Renal cortical epithelial cell (primary cell): ENCODE results near the gene PDCD1LG2. TPM values are rescaled to one million over a fixed set of nuclear protein-coding genes. Genes with fewer than 3 reads are reported as not detected.

ENCODE experiments used
- DNase-seq: peaks from one replicate; pipeline ENCODE4 v3.0.0-alpha.2; 2011; ENCODE audit warnings: low read depth
- total RNA-seq: library from RNA; depleted of rRNA; stranded (reverse); fragments of >200 nt; gene quantifications from 2 replicates; pipeline ENCODE4 v1.2.3, GENCODE V29; 2014

PDCD1LG2 gene
- total RNA-seq, 1 donor from 2014 or later = 1.9 TPM

DNA sequence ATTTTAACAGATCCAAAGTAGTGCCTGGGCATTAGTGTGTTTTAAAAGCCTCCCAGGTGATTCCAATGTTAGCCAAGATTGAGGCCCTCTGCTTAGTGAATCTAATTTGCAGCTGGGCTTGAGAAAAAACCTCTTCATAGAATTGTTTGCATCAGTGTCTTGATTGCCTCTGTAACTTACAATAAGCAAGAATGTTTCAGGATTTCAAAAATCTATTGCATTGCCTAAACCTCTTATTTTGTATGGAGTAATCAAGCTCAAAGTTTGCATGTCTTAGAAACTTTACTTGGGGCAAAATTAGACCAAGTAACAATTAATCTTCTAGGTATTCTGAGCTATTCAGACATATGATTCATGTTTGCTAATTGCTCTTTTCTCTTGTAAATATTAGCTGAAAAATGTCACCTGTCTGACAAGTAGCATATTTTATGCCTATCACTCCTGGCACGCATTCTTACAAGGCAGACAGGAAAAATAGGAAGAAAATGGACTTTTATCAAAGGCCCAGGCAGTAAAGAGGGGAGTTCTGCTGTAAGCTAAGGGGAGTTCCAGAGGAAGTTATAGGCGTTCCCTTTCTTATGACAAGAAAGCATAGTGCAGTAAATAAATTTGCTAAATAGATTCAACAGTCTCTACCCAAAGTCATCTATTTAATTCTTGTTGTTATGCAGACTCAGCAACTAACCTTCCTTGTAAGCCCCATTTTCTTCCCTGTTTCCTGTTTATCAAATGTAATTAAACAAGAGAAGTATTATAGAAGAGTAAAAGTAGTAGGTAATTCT lies 21.0 kb downstream of the PDCD1LG2 start:
- no peak for DNase-seq

DNA sequence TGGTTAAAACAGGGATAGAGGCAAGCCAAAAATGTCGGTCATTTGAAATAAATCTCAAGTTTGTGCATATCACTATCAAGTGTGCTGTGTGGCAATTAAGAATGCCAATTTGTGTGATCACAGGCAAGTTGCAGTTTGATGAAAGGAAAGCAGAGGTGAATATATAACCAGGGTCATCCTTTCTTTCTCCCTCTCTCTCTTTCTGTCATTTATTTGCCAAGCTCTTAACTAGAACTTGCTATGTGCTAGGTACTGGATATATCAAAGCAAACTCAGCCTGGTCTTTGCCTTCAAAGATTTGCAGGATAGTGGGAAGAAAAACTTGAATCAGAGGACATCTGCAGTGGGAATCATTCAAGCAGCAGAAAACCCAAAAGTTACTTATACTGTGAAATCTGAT lies 22.0 kb downstream of the PDCD1LG2 start:
- peak; percentile 72 for DNase-seq

DNA sequence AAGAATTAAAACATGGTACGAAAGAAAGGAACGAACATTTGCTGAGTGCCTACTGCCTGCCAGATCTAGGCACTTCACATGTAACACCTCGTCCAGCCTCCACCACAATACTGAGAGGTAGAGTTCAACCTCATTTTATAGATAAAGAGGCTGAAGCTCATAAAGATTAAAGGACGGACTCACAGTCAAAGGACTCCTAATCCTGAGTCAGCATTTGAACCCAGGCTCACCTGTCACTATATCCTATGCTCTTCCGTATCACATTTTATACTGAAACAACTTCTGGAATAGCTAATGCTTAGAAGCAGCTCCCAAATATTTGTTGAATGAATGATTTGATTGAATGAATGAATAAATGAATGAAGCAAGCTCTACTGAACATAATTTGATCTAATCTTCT lies 22.5 kb downstream of the PDCD1LG2 start:
- no peak for DNase-seq

DNA sequence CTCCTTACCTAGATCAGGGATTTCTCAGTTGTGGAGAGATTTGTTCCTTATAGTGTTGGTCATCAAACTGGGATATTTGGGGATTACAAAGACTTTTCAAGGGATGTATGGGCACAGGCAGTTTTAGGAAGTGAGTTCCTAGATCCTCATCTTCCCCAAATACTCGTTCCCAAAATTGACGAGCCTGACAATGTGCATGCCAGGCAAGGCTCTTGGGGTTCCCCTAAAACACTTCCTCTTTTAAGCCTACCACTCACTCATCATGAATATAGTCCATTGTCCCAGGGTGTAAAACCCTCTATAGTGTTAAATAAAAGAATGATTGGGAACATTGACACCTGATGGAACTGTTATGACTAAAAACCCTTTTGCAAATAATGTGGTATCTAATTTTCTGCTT lies 26.4 kb downstream of the PDCD1LG2 start:
- no peak for DNase-seq

DNA sequence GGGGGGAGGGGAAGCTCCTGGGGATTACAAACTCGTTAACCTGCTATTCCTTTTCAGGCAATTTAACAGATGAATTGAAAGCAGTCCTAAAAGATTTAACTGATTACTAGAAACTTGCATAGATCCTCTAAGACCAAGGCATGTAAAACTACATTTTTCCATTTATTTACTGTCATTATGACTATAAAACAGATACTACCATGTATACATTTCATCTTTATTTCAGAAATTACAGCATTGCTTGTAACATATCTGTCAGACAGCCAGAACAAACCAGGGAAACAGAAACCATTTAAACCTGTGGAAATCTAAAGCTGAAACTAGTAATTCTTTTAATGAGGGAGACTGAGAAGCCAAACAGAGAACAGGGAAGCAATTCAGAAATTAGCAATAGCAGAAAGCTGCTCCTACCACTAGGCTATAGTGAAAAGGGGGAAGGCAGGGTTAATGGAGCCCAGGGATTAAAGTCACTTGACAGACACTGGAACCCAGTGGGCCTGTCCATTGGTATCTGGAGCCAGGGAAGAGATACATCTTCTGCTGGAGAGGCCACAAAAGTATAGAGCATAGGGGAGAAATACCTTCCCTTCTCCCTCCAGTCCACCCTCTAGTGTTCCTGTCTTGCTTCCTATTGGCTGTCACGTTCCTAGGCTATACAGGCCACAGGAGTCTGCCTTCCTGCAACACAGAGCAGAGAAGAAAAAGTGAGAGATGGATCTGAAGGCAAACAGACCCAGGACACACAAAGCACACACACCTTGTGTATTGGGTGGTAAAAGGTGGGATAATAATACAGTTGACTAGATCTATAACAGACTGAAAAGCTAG lies 33.8 kb downstream of the PDCD1LG2 start:
- no peak for DNase-seq

DNA sequence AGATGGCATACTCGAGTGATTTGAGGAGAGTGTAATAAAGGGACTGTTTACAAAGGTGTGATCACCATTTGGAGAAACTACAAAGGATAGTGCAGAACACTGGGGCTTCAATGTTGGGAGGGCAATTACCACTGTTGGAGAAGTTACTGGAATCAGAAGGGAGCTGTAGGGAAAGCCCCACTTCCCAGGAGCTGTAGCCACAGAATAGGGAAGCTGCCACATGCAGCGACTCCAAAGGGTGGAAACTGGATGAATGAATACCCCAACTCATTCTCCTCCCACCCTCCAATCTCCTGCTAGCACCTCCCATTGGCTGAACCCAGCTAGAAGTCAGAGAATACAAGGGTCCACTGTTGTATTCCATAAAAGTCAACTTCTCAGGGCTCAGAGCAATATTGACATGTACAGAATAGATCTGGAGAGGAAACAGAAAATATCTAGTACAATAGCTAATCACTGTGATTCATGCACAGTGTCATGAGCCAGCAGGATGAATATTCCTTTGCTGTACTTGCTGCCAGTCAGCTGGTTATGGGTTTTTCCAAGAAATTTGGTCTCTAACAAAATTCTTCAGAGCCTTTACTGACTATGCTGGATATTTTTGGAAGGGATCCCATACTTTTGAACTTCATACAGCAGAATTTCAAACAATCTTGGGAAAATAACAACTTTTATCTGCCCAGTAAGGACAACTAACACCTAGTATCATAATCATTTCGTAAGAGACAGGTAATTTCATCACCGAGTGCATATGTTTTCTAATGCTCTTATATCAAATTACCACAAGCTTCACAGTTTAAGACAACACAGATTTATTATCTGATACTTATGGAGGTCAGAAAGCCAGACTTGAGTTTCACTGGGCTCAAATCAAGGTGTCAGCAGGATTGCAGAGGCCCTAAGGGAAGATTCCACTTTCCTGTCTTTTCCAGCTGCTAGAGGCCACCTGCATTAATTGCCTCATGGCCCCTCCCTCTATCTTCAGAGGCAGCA lies 39.6 kb downstream of the PDCD1LG2 start:
- DNase-seq = no peak

DNA sequence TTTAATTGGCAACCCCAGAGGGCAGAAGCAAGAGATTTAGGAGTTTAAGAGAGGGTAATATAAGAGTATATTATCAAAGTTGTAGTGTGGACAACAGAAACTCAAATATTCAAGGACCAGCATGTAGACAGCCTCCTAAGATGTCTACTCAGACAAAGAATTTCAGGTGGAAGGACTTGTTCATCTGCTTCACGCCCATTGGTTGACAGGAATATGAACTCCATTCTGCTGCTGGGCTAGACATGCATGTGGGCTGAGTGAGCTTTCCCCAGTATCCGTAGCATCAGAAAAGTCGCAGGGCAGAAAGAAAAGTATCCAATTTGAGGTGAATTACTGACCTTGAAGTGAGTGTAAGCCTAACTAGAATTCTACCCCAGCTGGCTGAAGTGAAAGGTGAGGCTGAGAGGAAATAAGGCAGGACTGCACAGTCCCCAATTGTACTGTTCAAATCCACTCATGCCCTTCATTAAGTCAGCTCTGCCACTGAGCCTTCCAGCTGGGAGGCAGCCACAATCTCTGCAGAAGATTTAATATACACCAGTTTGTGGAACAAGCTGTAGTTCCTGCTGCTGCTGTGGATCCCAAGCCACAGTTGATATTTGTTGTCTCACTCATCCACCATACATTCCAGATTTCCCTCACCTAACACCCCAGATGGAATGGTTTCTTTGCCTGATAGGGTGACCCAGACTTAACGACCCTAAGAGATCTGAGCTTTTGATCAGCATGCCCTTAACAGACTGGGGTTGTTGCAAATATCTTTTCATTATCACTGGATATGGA lies 41.2 kb downstream of the PDCD1LG2 start:
- DNase-seq = no peak

DNA sequence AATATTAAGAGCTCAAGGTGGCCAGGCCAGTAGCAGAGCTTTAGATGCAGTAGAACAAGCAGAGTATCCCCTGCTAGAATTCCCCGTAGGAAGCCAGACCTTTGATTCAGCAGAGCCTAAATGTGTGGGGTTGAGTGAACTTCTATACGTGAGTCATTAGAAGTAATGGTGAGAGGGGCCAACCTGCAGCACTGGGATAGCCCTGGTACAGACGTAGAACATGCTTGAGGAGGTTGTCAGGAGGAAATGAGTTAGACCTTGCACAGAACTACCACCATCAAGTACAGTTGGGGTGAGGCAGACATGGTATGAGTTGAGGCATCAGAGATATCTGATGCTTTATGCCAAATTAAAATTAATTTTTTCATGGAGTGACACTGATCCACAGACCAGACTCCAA lies 42.0 kb downstream of the PDCD1LG2 start:
- no peak for DNase-seq

DNA sequence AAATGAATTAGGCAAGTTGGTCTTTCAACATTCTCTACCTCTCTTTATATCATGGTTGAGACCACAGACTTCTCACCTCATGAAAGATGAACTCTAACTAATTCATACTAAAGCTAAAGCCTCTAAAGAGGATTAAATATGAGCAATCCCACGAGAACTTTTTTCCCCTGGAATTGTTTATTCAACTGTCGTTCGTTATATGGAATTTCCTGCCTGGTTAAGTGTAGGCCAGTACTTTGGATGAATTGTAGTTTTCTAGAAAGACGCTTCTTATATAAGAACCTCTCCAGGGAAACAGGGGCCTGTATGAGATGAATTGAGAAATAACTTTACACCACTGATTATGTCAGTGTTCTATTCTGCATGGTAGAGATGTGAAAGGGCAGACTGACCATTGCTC lies 42.9 kb downstream of the PDCD1LG2 start:
- no peak for DNase-seq

DNA sequence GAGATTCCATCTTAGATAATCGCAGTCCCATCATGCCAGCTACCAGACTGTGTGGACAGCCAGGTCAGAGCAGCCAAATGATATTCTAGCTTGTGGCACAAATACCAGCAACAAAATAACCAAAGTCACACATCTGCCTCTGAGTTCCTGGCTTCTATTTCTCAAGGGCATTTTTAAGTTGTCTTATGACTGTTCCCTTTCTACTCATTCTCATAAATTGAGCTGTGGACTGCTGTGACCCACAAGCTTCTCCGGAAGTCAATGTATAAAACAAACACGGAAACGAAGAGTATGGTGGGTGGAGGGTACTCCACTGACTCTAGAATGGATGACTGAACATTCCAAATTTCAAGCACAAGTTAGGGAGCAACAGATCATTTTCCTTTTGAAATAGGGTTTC lies 43.9 kb downstream of the PDCD1LG2 start:
- no peak for DNase-seq

DNA sequence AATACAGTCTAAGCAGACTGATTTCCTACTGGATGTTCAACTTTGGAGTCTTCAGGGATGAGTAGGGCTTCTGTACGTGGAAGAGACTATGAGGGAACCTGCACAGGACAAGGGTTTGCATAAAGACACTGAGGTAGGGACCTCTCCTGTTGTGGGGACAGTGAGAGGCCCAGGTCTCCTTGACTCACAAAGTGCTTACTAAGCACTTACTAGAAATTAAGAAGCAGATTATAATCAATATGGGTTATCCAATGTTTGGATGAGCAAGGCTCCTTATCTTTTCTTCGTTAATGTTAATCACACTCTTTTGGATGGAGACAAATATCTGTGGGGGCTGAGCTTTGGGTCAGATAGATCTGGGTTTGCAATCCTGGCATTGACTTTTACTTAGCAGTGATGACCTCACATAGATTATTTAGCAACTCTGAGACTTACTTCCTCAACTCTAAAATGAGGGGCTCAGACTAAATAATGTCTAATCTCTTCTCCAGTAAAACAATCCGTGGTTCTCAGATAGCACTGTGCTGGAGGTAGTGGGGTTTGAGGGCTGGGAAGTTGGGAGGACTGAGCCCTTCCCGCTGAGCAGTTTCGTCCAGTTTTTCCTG lies 45.9 kb downstream of the PDCD1LG2 start:
- no peak for DNase-seq

DNA sequence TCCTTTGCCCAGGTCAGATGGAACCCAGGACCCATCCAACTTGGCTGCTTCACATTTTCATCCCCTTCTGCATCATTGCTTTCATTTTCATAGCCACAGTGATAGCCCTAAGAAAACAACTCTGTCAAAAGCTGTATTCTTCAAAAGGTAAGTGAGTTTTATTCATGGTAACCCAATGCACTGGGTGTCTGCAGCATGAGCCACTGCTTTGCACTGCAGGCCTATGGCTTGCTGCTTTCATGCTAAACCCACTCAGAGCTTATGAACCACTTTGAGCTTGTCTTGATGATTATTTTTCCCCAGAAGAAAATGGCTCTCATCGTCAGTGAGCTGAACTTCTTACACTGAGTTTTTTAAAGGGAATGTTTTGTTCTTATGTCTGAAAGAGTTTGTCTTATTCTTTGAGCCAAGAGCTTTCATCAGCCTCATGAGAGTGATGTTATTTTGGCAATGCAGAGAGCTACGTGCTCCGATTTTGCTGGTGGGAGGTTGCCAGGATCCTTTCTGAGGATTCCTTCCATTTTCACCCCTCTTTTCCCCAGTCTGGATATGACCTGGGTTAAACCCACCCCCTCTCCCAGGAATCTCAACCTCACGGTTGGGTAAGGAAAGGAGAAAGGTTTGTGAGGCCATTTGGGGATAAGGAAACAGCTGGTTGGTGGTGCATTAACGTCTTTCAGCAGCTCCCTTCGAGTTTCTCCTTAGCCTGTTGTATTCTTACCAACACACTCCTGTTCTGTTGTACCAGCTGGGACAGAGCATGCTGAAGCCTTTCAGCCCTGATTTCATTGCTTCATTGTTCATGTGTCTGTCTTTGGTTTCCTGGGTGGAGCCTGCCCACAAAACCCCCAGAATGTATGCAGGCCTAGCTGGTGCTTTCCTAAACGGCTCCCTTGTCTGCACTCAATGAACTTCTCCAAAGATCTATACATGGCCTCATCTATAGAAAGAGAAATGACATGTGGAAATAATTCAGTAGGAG lies 47.6 kb downstream of the PDCD1LG2 start:
- DNase-seq = no peak

DNA sequence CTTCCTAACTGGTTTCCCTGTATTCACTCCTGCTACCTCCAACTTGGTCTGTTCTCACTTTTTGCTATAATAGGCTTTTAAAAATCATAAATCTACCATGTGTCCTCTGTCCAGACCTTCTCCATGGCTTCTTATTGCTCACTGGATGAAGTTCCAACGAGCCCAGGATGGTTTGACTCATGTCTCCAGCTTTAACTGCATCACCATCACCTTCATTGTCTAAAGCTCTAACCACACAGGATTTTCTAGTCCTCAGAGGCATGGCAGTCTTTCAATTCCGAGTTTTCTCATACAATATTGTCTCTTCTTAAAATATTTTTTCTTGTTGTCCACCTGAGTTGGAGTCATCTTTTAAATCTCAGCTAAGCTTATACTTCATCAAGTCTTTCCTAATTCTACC lies 49.3 kb downstream of the PDCD1LG2 start:
- DNase-seq = no peak

DNA sequence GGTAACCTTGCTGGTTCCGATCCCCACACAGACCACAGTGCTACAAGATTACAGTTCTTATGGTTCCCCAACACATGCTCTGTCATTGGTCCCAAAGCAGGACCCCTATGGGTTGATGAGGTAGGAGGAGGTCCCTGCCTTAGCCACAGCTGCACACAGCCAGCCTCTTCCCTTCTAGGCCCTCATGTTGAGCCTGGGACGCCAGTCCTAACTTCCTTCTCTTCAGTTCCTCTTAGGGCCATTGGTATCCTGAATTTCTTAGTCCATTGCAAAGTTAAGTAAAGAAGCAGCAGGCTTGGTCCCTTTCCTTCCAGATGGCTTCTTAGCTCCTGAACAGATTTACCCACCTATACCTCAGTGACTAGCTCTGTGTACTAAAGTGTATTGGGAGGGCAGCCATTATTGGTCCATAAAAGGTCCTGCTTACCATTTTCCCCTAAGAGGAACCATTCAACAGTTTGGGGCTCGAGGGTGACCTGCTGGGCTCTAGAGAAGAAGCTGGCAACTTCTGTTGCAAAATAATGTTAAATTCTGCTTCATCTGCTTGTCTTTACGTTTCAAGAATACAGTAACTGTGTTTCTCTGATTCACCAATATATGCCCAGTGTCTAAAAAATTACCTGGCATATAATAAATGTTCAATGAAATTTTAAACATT lies 50.2 kb downstream of the PDCD1LG2 start:
- no peak for DNase-seq

DNA sequence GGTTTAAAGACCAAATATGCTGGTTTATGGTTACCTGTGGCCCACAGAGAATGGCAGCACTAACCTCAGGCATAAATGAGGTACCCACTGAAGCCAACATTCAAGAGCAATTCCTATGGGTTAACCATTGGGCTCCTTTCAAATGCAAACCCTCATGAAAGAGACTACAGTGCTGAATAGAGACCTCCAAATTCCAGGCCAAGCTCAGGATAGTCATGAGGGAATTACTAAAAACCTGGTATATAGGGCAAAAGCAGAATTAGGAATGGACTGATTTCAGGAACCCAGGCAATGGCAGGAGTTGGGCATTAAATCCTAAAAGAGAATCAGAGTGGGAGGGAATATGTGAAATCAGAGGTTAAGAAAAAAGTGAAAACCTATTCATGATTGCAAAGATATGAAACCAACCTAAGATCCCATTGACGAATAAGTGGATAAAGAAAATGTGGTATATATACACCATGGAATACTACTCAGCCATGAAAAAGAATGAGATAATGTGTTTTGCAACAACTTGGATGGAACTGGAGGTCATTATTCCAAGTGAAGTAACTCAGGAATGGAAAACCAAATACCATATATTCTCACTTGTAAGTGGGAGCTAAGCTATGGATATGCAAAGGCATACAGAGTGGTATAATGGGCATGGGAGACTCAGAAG lies 51.6 kb downstream of the PDCD1LG2 start:
- DNase-seq = no peak

DNA sequence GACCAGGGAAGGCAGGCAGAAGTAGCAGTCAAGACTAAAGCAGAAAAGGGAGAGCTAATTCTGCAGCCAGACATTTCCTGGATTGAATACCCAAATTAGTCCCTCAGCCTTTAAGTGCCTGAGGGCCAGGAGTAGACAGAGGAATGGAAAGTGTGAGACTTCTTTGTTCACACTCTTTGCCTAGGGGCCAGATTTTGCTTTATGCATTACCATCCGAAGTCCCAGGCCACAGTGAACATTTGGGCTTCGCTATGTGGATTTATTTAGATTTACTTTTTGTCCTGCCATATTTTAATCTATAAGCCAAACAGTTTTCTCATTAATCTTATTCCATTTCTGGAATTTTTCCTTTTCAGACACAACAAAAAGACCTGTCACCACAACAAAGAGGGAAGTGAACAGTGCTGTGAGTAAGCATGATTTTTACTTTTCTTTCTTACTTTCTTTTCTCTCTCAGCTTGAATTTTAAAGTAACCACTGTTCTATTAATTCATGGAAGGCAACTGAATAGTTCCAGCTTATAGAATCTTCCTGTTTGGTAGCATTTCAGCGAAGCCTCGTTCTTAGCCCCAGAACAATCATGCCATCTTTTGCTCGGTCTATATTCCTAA lies 52.6 kb downstream of the PDCD1LG2 start:
- DNase-seq = no peak

DNA sequence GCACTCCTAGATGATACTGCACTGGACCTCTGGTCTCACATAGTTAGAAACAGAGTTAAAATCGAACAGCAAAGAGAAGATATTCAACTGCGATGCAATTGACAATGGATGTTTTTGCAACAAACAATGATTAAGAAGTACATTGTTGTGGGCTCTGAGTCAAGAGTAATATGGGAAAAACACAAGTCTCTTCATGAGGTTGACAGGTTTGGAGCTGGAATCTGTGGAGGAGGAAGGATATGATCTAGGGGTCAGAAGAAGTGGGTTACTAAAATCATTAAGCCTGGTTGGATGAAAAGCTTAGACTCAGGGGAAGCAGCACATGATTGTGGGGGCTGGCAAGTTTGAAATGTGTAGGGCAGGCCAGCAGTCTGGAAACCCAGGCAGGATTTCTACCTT lies 53.1 kb downstream of the PDCD1LG2 start:
- peak; percentile 33 for DNase-seq

DNA sequence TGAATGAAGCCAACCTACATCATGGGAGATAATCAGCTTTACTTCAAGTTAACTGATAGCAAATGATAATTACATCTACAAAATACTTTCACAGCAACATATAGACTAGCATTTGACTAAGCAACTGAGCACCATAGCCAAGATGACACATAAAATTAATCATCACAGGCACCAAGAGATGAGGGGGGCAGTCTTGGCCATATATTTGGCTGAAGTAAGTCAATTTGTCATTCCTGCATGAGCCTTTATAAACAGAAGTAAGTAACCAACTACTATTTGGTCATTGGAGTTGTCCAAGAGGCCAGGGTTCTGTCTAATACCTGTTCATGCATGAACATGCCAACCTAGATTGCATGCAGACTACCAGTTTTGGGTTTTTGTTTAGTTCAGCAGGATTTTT lies 53.6 kb downstream of the PDCD1LG2 start:
- DNase-seq = peak; percentile 38
